ENCODE data around the gene C2orf76.
"Not testable (repeated sequence)": the region's sequence is repeated elsewhere in the genome, so short reads cannot be mapped to it uniquely, and the experiment has no call there.

Gene C2orf76

GRCh38 chr2:119366649-119367471, at the start of gene C2orf76, which contains the start of gene DBI:
Gene C2orf76 (minus strand): TSS chr2:119366834. CDS start chr2:119339959, 26,875 bp downstream.
Gene DBI (plus strand): TSS chr2:119366977. CDS start chr2:119367052, 75 bp downstream.
- peak; percentile 82 to 83 for DNase-seq (ENCODE audit: low read depth in 2 of 2)

- DNase-seq (ENCODE audit: low read depth in 2 of 2) = no peak
These were observed 49.0 kb upstream of the C2orf76 start for GRCh38 chr2:119415630-119416029.

- no peak for DNase-seq (ENCODE audit: low read depth in 2 of 2)
These were observed 48.3 kb upstream of the C2orf76 start for GRCh38 chr2:119414894-119415293.

GRCh38 chr2:119409506-119409905, 42.9 kb upstream of the C2orf76 start:
- no peak for DNase-seq (ENCODE audit: low read depth in 2 of 2)

GRCh38 chr2:119408221-119408619, 41.6 kb upstream of the C2orf76 start:
- DNase-seq (ENCODE audit: low read depth in 2 of 2) = no peak

- no peak for DNase-seq (ENCODE audit: low read depth in 2 of 2)
These were observed 41.0 kb upstream of the C2orf76 start for GRCh38 chr2:119407430-119408220.

- no peak for DNase-seq (ENCODE audit: low read depth in 2 of 2)
These were observed 38.5 kb upstream of the C2orf76 start for GRCh38 chr2:119405151-119405550.

- DNase-seq (ENCODE audit: low read depth in 2 of 2) = not testable (repeated sequence)
These were observed 37.0 kb upstream of the C2orf76 start for GRCh38 chr2:119403618-119404017.

- no peak for DNase-seq (ENCODE audit: low read depth in 2 of 2)
These were observed 36.3 kb upstream of the C2orf76 start for GRCh38 chr2:119402645-119403560.

GRCh38 chr2:119402106-119402505, 35.5 kb upstream of the C2orf76 start:
- no peak for DNase-seq (ENCODE audit: low read depth in 2 of 2)

- no peak for DNase-seq (ENCODE audit: low read depth in 2 of 2)
These were observed 30.6 kb upstream of the C2orf76 start for GRCh38 chr2:119397196-119397595.

- DNase-seq (ENCODE audit: low read depth in 2 of 2) = no peak
These were observed 27.5 kb upstream of the C2orf76 start for GRCh38 chr2:119393971-119394748.

GRCh38 chr2:119389615-119390306, 23.1 kb upstream of the C2orf76 start:
- no peak for DNase-seq (ENCODE audit: low read depth in 2 of 2)

- DNase-seq (ENCODE audit: low read depth in 2 of 2) = no peak
These were observed 20.9 kb upstream of the C2orf76 start for GRCh38 chr2:119387381-119388129.

- no peak for DNase-seq (ENCODE audit: low read depth in 2 of 2)
These were observed 18.8 kb upstream of the C2orf76 start for GRCh38 chr2:119385466-119385865.

GRCh38 chr2:119384971-119385370, 18.3 kb upstream of the C2orf76 start:
- DNase-seq (ENCODE audit: low read depth in 2 of 2) = no peak

- DNase-seq (ENCODE audit: low read depth in 2 of 2) = no peak
These were observed 16.9 kb upstream of the C2orf76 start for GRCh38 chr2:119383410-119384140.

- no peak for DNase-seq (ENCODE audit: low read depth in 2 of 2)
These were observed 11.9 kb upstream of the C2orf76 start for GRCh38 chr2:119378566-119378965.

- DNase-seq (ENCODE audit: low read depth in 2 of 2) = no peak
These were observed 11.3 kb upstream of the C2orf76 start for GRCh38 chr2:119377993-119378345.
